SW 1271 (cell line): ENCODE results near the gene TACC2.

Experiments
- DNase-seq, 2 experiments: peaks; one replicate each; lab custom pipeline; 2025; lab: John Stamatoyannopoulos, UW

TACC2 gene

GRCh38 chr10:122170802-122171201 lies 181.8 kb downstream of the TACC2 start:
- no peak for DNase-seq

- DNase-seq, result no peak
Observed at GRCh38 chr10:122171302-122172075, 182.5 kb downstream of the TACC2 start.

- no peak for DNase-seq
Observed at GRCh38 chr10:122172361-122173008, 183.5 kb downstream of the TACC2 start.

GRCh38 chr10:122173337-122173736 lies 184.4 kb downstream of the TACC2 start:
- DNase-seq, result no peak

- no peak for DNase-seq
Observed at GRCh38 chr10:122173766-122174435, 184.9 kb downstream of the TACC2 start.

GRCh38 chr10:122176232-122177213 lies 187.6 kb downstream of the TACC2 start:
- DNase-seq, result no peak

- no peak for DNase-seq
Observed at GRCh38 chr10:122178655-122179054, 189.7 kb downstream of the TACC2 start.

- DNase-seq, result peak in 1 of 2 experiments; percentile 14
Observed at GRCh38 chr10:122181041-122181732, 192.2 kb downstream of the TACC2 start.

- DNase-seq, result no peak
Observed at GRCh38 chr10:122181876-122182275, 192.9 kb downstream of the TACC2 start.

- DNase-seq, result peak in 1 of 2 experiments; percentile 14
Observed at GRCh38 chr10:122182308-122182707, 193.3 kb downstream of the TACC2 start.

GRCh38 chr10:122184254-122184653 lies 195.3 kb downstream of the TACC2 start:
- DNase-seq, result no peak

- DNase-seq, result no peak
Observed at GRCh38 chr10:122185643-122186042, 196.7 kb downstream of the TACC2 start.

- no peak for DNase-seq
Observed at GRCh38 chr10:122186816-122187810, 198.2 kb downstream of the TACC2 start.

GRCh38 chr10:122188706-122189105 lies 199.7 kb downstream of the TACC2 start:
- no peak for DNase-seq

GRCh38 chr10:122189185-122189584 lies 200.2 kb downstream of the TACC2 start:
- DNase-seq, result no peak

- DNase-seq, result no peak
Observed at GRCh38 chr10:122190176-122190943, 201.4 kb downstream of the TACC2 start.

- DNase-seq, result no peak
Observed at GRCh38 chr10:122191936-122192541, 203.1 kb downstream of the TACC2 start.

- no peak for DNase-seq
Observed at GRCh38 chr10:122194251-122194650, 205.3 kb downstream of the TACC2 start.

GRCh38 chr10:122196218-122196617 lies 207.3 kb downstream of the TACC2 start:
- no peak for DNase-seq
